Measurements from ENCODE around the gene RNF25.

DNA sequence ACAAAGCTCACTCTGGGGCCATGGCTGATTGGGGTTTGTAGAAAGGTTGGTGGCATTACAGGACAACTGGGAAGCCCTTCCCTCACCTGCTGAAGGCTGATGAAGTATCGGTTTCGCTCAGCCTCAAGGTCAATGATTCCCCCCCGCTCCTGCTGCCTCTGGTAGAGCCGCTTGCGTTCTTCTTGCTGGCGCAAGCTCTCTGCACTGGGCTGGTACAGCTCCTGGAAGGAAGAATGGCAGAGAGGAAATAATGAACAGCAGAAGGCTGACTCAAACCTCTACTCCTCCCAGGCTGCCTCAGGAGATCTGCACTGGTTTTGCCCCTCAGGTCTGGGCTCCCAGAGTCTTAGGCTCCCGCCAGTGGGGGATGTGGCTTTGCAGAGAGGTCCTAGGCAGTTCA lies 7.1 kb downstream of the RNF25 start:
- TF ChIP-seq CTCF (IDR thresholded peaks at IDR 0.05) (no peak), POLR2A (IDR thresholded peaks at IDR 0.05) (no peak)
